ENCODE data around the gene ADPRHL1. TPM values are rescaled to one million over a fixed set of nuclear protein-coding genes. Genes with fewer than 3 reads are reported as not detected.

ADPRHL1 gene
- not detected for total RNA-seq

GRCh38 chr13:113452942-113453901 lies at the start of gene ADPRHL1:
Gene ADPRHL1, minus strand, starts transcription at chr13:113453488. Its CDS starts 51 bp downstream, at chr13:113453437.
- DNase-seq: no peak

- DNase-seq: no peak
Measured at GRCh38 chr13:113502686-113503085, 49.4 kb upstream of the ADPRHL1 start.

DNA sequence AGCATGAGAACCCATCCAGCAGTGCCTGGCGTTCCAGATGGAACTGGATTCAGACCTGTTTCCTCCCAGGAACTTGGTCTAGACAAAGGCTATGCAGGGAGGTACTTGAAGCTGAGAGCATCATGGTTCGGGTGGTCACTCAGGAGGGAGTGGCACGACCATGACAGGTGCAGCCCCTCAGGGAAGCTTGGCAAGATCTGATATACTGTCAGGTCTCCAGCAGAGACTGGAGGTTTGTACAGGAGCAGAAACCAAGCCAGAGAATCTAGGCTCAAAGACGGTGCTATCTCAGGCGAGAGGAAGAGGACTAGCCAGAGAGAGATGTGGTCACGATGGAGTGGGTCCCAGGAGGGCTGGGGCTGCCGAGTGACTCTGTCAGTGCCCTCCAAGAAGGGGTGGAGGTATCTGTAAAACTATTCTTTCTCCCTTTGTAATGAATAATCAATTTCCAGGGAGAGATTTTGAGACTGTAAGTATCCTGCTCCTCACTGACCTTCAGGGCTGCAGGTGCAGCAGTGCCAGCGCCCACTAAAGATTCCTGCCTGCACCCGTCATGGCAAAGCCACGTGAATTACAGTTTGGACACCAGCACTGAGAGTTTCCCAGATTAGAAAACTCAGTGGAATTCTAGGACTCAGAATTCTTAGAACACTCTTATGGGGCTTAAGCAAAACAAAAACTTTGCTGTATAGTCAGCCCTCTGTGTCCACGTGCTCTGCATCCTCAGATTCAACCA lies 47.4 kb upstream of the ADPRHL1 start:
- no peak for DNase-seq

DNA sequence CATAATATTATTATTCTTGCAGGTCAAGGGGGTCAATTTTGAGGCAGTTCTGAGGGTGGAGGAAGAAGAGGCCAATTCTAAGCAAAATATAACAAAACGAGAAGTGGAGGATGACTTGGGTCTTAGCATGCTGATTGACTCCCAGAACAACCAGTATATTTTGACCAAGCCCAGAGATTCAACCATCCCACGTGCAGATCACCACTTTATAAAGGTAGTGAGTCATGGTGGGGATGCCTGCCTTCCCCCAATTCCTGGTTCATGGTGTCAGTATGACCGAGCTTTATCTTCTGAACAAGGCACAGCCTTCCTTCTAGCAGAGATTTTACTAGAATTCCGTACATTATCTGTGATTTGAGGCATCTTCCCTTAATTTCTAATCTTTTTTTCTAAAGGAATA lies 46.6 kb upstream of the ADPRHL1 start:
- no peak for DNase-seq

DNA sequence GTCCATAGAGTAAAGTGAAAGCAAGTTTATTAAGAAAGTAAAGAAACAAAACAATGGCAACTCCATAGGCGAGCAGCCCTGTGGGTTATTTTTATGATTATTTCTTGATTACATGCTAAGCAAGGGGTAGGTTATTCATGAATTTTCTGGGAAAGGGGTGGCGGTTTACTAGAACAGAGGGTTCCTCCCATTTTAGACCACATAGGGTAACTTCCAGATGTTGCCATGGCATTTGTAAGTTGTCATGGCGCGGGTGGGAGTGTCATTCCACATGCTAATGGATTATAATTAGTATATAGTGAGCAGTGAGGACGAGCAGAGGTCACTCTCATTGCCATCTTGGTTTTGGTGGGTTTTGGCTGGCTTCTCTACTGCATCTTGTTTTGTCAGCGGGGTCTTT lies 45.6 kb upstream of the ADPRHL1 start:
- no peak for DNase-seq

DNA sequence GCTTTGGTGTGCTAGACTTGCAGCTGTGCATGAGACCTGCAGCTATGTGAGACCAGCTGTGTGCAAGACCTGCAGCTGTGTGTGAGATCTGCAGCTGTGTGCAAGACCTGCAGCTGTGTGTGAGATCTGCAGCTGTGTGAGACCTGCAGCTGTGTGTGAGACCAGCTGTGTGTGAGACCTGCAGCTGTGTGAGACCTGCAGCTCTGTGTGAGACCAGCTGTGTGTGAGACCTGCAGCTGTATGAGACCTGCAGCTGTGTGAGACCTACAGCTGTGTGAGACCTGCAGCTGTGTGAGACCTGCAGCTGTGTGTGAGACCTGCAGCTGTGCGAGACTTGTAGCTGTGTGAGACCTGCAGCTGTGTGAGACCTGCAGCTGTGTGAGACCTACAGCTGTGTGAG lies 43.9 kb upstream of the ADPRHL1 start:
- no peak for DNase-seq

- DNase-seq: no peak
Measured at GRCh38 chr13:113495494-113496210, 42.4 kb upstream of the ADPRHL1 start.

- no peak for DNase-seq
Measured at GRCh38 chr13:113493315-113493951, 40.1 kb upstream of the ADPRHL1 start.

DNA sequence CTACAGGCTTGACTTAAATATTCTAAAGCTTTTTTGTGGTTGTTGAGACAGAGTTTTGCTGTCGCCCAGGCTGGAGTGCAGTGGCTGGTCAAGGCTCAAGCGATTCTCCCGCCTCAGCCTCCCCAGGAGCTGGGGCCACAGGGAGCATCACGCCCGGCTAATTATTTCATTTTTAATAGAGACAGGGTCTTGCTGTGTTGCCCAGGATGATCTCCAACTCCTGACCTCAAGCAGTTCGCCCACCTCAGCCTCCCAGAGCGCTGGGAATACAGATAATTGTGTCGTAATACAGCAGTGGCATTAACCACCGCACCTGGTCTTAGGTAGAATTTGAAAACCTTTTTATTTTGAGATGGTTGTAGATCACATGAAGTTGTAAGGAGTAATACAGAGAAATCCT lies 38.7 kb upstream of the ADPRHL1 start:
- DNase-seq: no peak

DNA sequence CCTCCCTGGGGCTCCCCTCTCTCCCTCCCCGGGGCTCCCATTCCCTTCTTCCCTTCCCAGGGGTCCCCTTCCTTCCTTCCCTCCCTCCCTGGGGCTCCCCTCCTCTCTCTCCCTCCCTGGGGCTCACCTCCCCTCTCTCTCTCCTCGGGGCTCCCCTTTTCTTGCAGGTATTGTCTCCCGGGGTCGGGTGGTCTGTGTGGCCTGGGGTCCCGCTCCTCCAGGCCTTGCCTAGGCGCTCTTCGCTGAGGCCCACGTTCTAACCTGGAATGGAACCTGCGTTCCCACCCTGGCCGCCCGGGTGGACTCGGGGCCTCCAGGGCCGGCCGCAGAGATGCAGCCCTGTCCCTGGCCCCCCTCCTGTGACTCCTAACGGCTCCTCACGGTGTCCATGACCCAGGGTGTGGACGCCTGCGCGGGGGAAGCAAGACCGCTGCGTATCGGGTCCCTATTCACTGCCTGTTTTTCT lies 38.2 kb upstream of the ADPRHL1 start:
- no peak for DNase-seq

DNA sequence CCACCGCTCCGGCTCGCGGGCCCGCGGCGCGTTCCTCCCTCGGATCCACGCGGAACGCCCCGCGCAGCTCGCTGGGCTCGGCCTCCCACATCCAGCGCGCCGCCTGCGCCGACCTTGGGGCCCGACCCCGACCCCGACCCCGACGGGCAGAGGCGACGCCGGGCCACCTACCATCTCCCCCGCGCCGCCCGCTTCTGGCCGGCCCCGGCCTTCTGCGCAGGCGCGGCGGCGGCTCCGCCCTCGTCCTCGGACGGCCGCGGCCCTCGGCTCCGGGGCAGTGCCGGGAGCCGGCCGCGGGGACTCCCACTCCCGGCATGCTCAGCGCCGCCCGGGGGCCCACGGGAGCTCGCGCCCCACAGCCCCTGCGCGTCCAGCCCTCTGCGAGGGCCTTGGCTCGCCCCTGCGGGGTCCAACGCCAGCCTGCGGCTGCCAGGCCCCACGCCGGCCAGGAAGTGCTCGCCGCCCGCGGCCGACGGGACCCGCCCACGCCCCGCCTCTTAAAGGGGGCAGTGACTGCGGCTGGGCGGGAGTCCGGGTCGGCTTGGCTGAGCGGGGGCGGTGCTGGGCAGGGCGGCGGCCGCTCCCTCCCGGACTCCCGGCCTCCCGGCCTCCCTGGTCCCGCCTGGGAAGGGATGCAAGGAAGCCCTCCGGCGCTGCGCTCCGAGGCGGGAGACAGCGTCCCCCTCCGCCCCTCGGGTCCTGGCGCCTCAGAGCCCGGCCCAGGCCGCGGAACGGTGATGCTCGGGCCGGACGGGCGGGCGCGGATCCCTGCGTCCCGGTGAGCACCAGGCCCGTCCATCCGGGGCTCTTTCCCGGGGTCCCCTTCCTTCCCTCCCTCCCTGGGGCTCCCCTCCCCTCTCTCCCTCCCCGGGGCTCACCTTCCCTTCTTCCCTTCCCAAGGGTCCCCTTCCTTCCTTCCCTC lies 37.5 kb upstream of the ADPRHL1 start, which contains the start of gene DCUN1D2:
TSS of gene DCUN1D2 (minus strand) at position 216 of the 922 bp plus-strand sequence. CDS start at position 174, 42 bp downstream.
- DNase-seq: peak; percentile 62

DNA sequence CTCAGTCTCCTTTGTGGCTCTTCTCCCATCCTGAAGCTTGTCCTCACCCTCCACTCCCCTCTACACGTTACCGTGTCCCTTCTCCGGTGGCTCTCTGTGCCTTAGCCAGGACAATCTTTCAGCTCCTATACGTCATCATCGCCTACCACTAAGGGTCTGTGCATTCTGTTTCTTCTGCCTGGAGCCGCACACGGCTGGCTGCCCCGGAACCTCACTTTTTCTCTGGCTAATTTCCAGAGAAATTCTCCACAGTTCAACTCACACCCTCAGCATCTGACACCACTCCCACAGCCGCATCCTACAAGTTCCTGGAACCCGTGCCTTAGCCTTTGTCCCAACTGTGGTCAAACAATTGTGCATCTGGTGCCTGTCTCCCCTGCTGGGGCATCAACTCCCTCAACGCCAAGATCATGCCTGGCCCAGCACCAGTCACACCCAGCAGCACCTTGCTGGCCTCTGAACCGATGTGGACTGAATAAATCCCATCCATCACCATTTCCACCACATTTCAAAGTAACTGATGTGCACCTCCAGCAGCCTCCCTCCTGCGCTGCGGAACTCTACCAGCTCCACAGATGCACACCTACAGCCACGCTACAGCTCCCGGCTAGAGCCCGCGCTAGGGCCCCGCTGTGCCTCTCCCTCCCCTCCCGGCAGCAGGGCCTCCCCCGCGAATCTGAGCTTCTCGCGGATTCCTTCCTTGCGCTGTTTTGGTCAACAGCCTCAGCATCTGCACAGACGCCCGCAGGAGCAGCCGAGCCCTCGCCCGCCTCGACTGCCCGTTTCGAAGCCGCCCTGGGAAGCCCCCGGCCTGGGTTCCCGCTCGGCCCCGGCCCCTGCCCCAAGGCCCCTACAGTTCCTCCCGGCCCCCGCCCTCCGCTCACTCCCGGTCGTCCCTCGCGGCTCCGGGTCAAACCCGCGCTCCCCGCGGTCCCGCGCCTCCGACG lies 36.5 kb upstream of the ADPRHL1 start:
- no peak for DNase-seq

DNA sequence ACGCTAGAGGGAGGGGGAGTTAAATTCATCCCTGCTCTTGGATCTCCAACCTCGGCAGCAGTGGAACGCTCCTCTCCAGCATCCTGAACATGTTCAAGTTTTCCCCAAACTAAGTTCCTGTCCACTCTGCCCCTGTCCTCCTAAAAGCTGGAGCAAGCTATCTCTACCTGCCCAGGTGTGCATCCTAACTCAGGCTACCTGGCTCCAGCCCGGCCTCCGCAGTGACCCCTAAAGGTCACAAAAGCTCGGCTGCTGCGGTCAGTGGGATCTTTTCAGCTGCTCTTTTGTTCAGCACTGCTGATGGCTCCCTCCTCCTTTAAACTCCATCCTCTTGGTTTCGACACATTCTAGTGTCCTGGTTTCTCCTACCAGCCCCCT lies 35.9 kb upstream of the ADPRHL1 start:
- no peak for DNase-seq

GRCh38 chr13:113488283-113488682 lies 35.0 kb upstream of the ADPRHL1 start:
- DNase-seq: no peak

GRCh38 chr13:113486698-113487097 lies 33.4 kb upstream of the ADPRHL1 start:
- DNase-seq: no peak

- DNase-seq: no peak
Measured at GRCh38 chr13:113485545-113485944, 32.3 kb upstream of the ADPRHL1 start.

DNA sequence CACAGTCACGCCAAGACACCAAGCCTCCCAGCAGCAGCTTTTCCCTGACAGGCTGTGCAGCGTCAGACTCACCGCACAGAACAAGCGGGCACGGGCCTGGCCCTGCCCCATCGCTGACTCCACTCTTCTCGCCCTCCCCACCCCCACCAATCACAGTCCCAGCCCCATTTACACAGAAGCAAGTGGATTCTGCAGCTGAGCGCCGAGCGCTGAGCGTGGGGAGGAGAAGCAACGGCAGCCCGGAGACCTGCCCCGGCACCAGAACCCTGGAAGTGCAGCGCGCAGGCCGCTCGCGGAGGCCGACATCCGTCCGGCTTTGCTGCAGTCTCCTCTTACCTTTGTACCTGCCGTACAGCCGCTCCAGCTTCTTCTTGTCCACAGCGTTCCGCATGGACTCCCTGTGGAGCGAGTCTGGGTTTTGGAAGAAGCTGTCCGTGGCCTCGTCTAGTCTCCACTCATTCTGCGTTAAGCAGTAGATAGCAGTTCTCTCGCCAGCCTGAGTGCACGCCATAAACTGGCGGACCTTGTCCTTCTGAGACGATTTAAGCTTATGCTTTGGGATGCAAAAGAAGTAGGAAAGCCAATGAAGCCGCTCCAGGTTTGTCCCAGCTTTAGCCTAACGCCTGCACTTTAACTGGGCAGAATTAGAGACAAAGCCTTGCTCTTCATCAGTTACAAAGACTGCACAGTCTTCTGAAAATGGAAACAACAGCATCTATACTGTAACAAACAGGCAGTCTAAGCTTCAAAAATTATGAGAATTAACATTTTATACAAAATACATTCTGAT lies 30.4 kb upstream of the ADPRHL1 start:
- no peak for DNase-seq

- no peak for DNase-seq
Measured at GRCh38 chr13:113483081-113483480, 29.8 kb upstream of the ADPRHL1 start.

DNA sequence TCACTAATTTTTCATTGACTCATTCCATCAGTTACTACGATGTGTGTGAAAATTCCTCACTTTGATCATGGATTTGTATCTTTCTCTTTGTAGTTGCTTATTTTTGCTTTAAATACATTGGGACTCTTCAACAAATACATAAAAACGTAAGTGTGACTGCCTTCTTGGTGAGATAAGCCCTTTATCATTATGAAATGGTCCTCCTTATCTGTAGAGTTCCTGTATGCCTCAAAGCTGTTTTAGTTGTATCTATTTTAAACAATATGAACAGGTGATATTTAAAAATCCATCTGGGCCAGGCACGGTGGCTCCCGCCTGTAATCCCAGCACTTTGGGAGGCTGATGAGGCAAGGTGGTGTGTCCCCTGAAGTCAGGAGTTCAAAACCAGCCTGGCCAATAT lies 25.9 kb upstream of the ADPRHL1 start:
- DNase-seq: no peak
